DOHH2 (cell line): ENCODE results near the gene FOXJ2.
"Not testable (repeated sequence)": the region's sequence is repeated elsewhere in the genome, so short reads cannot be mapped to it uniquely, and the experiment has no call there.

ENCODE experiments used
- CTCF ChIP-seq: fragments of 200-600 bp; sonication (generic); IDR thresholded peaks from one replicate; pipeline ENCODE4 v1.5.1; 2014; ENCODE audit warnings: antibody characterized with exemption, mild to moderate bottlenecking, low read depth, low read length; ENCODE audit not compliant: poor library complexity, severe bottlenecking
- EZH2phosphoT487 ChIP-seq: fragments of 200-600 bp; sonication (generic); IDR thresholded peaks from 2 replicates; pipeline ENCODE4 v1.6.1; 2017; ENCODE audit warnings: borderline replicate concordance, mild to moderate bottlenecking, antibody characterized with exemption, low read length, moderate library complexity, mixed read lengths

GRCh38 chr12:8001496-8001895 is 31.0 kb upstream of the FOXJ2 start:
- not testable (repeated sequence) for TF ChIP-seq CTCF, EZH2phosphoT487
